Epithelial cell of prostate (primary cell): ENCODE data around the gene VARS1.
"Not testable (repeated sequence)": the region's sequence is repeated elsewhere in the genome, so short reads cannot be mapped to it uniquely, and the experiment has no call there.

ENCODE experiments used
- DNase-seq: peaks from one replicate; pipeline ENCODE4 v3.0.0-alpha.2; 2011; ENCODE audit warnings: low read depth, low spot score
- H3K27ac ChIP-seq: fragments of 450-650 bp; 2 replicates; pipeline ENCODE4 v1.5.1; 2017; ENCODE audit warnings: mild to moderate bottlenecking

The VARS1 gene

GRCh38 chr6:31822036-31822821 is 26.7 kb upstream of the VARS1 start:
- H3K27ac ChIP-seq: peak overlapping the region; percentile 96
- no peak for DNase-seq

GRCh38 chr6:31821301-31822035 is 25.9 kb upstream of the VARS1 start:
- peak overlapping the region; percentile 96 for H3K27ac ChIP-seq
- no peak for DNase-seq

- H3K27ac ChIP-seq, DNase-seq: not testable (repeated sequence)
These were observed 24.8 kb upstream of the VARS1 start for GRCh38 chr6:31820399-31820798.

- no peak for DNase-seq
- no peak overlapping the region for H3K27ac ChIP-seq
These were observed 24.3 kb upstream of the VARS1 start for GRCh38 chr6:31819871-31820299.

GRCh38 chr6:31817929-31818511 is 22.5 kb upstream of the VARS1 start:
- DNase-seq: not testable (repeated sequence)
- H3K27ac ChIP-seq: peak overlapping the region; percentile 38

DNA sequence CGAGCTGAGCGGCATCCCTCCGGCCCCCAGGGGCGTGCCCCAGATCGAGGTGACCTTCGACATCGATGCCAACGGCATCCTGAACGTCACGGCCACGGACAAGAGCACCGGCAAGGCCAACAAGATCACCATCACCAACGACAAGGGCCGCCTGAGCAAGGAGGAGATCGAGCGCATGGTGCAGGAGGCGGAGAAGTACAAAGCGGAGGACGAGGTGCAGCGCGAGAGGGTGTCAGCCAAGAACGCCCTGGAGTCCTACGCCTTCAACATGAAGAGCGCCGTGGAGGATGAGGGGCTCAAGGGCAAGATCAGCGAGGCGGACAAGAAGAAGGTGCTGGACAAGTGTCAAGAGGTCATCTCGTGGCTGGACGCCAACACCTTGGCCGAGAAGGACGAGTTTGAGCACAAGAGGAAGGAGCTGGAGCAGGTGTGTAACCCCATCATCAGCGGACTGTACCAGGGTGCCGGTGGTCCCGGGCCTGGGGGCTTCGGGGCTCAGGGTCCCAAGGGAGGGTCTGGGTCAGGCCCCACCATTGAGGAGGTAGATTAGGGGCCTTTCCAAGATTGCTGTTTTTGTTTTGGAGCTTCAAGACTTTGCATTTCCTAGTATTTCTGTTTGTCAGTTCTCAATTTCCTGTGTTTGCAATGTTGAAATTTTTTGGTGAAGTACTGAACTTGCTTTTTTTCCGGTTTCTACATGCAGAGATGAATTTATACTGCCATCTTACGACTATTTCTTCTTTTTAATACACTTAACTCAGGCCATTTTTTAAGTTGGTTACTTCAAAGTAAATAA is 21.8 kb upstream of the VARS1 start:
- DNase-seq: not testable (repeated sequence)
- peak overlapping the region; percentile 38 for H3K27ac ChIP-seq

- peak within 1 kb of the TSS; percentile 90 for H3K27ac ChIP-seq
- peak; percentile 79 for DNase-seq
These were observed 19.7 kb upstream of the VARS1 start, which contains the start of the genes HSPA1A and HSPA1L for GRCh38 chr6:31815025-31815838. HSPA1A (plus strand) TSS chr6:31815543; CDS start chr6:31815757, 214 bp downstream. HSPA1L (minus strand) TSS chr6:31815283; CDS start chr6:31811972, 3,311 bp downstream.

- peak overlapping the region; percentile 90 for H3K27ac ChIP-seq
- DNase-seq: peak; percentile 93
These were observed 19.1 kb upstream of the VARS1 start for GRCh38 chr6:31814677-31815024.

DNA sequence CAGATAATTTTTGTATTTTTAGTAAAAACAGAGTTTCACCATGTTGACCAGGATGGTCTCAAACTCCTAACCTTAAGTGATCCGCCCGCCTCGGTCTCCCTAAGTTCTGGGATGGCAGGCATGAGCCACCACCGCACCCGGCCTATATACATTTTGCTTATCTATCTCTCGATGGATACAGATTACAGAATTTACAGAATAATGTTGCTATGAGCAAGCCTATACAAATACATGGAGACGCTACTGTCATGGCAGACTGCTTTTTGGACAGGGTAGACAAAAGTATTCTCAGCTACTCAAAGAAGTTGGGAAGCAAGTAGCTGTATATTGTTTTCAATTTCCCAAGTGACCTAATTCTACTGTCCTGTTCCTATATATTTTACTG is 17.9 kb upstream of the VARS1 start:
- no peak for DNase-seq
- peak overlapping the region; percentile 90 for H3K27ac ChIP-seq

- no peak overlapping the region for H3K27ac ChIP-seq
- no peak for DNase-seq
These were observed 16.1 kb upstream of the VARS1 start for GRCh38 chr6:31811645-31812044.

GRCh38 chr6:31808599-31808998 is 13.0 kb upstream of the VARS1 start:
- not testable (repeated sequence) for DNase-seq, H3K27ac ChIP-seq

GRCh38 chr6:31806470-31807272 is 11.1 kb upstream of the VARS1 start, which contains the start of gene LSM2:
LSM2 (minus strand) TSS chr6:31806966; CDS start chr6:31806757, 209 bp downstream.
- H3K27ac ChIP-seq: peak within 1 kb of the TSS; percentile 70
- no peak for DNase-seq

GRCh38 chr6:31805939-31806469 is 10.5 kb upstream of the VARS1 start:
- H3K27ac ChIP-seq: peak overlapping the region; percentile 70
- no peak for DNase-seq

GRCh38 chr6:31801031-31801927 is 5.7 kb upstream of the VARS1 start:
- not testable (repeated sequence) for H3K27ac ChIP-seq, DNase-seq

- DNase-seq: no peak
- no peak overlapping the region for H3K27ac ChIP-seq
These were observed 4.2 kb upstream of the VARS1 start for GRCh38 chr6:31799781-31800180.

DNA sequence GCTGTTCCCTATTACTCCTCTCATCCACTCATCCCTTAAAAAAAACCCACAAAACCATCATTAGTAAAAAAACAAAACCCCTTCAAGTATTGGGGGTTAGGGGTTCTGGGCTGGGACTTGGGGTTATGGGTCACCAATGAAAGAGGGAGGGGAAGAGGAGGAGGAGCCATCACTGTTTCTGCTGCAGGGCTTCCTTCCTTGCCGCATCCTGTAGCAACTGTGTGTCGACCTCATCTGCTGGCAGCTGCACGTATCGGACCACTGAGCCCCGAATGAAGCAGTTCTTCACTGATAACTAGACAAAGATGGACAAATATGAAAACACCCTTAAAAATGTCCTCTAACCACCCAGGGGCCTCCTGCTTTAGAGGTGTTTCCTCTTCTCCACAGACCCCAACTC is 2.0 kb upstream of the VARS1 start:
- H3K27ac ChIP-seq: peak overlapping the region; percentile 94
- DNase-seq: no peak

DNA sequence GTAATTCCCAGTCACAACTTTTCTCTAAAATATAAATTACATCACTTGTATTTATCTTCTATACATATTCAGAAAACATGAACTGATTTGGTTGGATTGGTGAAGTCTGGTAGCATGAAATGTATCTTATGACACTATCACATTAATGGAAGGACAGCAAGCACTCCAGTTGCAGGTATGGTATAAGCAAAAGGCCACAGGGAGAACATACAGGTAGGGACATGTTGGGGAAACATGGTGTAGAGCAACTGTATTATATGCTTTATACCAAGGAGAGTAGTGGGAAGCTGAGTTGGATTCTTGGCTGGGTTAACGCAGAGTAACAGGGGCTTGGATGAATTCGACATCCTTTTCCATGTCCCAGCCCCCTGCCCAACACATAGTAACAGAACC is 1.4 kb upstream of the VARS1 start:
- no peak for DNase-seq
- peak overlapping the region; percentile 94 for H3K27ac ChIP-seq
